ENCODE data around the gene ARHGAP12.

Gene ARHGAP12

GRCh38 chr10:31761156-31761555 is 167.5 kb downstream of the ARHGAP12 start:
- DNase-seq: no peak

- DNase-seq: no peak
Measured at GRCh38 chr10:31760674-31761081, 168.0 kb downstream of the ARHGAP12 start.

GRCh38 chr10:31759799-31760626 is 168.6 kb downstream of the ARHGAP12 start:
- DNase-seq: peak; percentile 78

- DNase-seq: no peak
Measured at GRCh38 chr10:31759124-31759798, 169.4 kb downstream of the ARHGAP12 start.

- no peak for DNase-seq
Measured at GRCh38 chr10:31758495-31758894, 170.1 kb downstream of the ARHGAP12 start.

- no peak for DNase-seq
Measured at GRCh38 chr10:31757831-31758230, 170.8 kb downstream of the ARHGAP12 start.

GRCh38 chr10:31757386-31757791 is 171.2 kb downstream of the ARHGAP12 start:
- no peak for DNase-seq

GRCh38 chr10:31756729-31757110 is 171.9 kb downstream of the ARHGAP12 start:
- no peak for DNase-seq

GRCh38 chr10:31756101-31756728 is 172.4 kb downstream of the ARHGAP12 start:
- no peak for DNase-seq

All from SIG-M5 (cell line).